HepG2 (cell line): Measurements from ENCODE around the gene SRF. TPM values are rescaled to one million over a fixed set of nuclear protein-coding genes. Genes with fewer than 3 reads are reported as not detected.

Experiments
- ATAD3A ChIP-seq: sonication (generic); formaldehyde crosslinking; IDR thresholded peaks from 2 replicates; pipeline ENCODE4 v1.4.0; 2020; ENCODE audit warnings: missing genetic modification reagents
- BRD4 ChIP-seq: sonication (generic); formaldehyde crosslinking; IDR thresholded peaks from 2 replicates; pipeline ENCODE4 v1.4.0; 2020; ENCODE audit warnings: missing genetic modification reagents
- FIP1L1 ChIP-seq: fragments of 200-400 bp; formaldehyde crosslinking; IDR thresholded peaks from 2 replicates; pipeline ENCODE4 v1.6.1; 2018; ENCODE audit warnings: low read depth, mild to moderate bottlenecking, low read length, moderate library complexity, borderline replicate concordance; ENCODE audit not compliant: insufficient read depth
- IRF9 ChIP-seq: sonication (generic); formaldehyde crosslinking; IDR thresholded peaks from 2 replicates; pipeline ENCODE4 v1.8.0; 2022; ENCODE audit warnings: missing genetic modification reagents, mild to moderate bottlenecking, borderline replicate concordance
- MYNN ChIP-seq: sonication (generic); formaldehyde crosslinking; IDR thresholded peaks from 2 replicates; pipeline ENCODE4 v1.4.0; 2020; ENCODE audit warnings: mild to moderate bottlenecking, low read depth, missing genetic modification reagents
- MZF1 ChIP-seq: sonication (generic); formaldehyde crosslinking; IDR thresholded peaks from 2 replicates; pipeline ENCODE4 v1.8.1; 2023; ENCODE audit warnings: mild to moderate bottlenecking, missing genetic modification reagents, borderline replicate concordance
- NFAT5 ChIP-seq: sonication (generic); formaldehyde crosslinking; IDR thresholded peaks from 2 replicates; pipeline ENCODE4 v1.4.0; 2020; ENCODE audit warnings: missing genetic modification reagents
- SSRP1 ChIP-seq: IDR thresholded peaks from 2 replicates; pipeline ENCODE4 v1.6.1; 2016; ENCODE audit warnings: control low read depth
- ZBTB10 ChIP-seq: sonication (generic); formaldehyde crosslinking; IDR thresholded peaks from 2 replicates; pipeline ENCODE4 v1.4.0; 2020; ENCODE audit warnings: missing genetic modification reagents, borderline replicate concordance
- ZNF282 ChIP-seq: fragments of 450-650 bp; IDR thresholded peaks from 2 replicates; pipeline ENCODE4 v1.6.1; 2018; ENCODE audit not compliant: partially characterized antibody
- ZNF354B ChIP-seq: sonication (generic); formaldehyde crosslinking; IDR thresholded peaks from 2 replicates; pipeline ENCODE4 v1.8.0; 2022; ENCODE audit warnings: mild to moderate bottlenecking, missing genetic modification reagents
- ZNF687 ChIP-seq: sonication (generic); formaldehyde crosslinking; IDR thresholded peaks from 2 replicates; pipeline ENCODE4 v1.5.1; 2020; ENCODE audit warnings: mild to moderate bottlenecking, missing genetic modification reagents, moderate library complexity
- ZNF768 ChIP-seq: sonication (generic); formaldehyde crosslinking; IDR thresholded peaks from 2 replicates; pipeline ENCODE4 v1.4.0; 2020; ENCODE audit warnings: missing genetic modification reagents
- ZSCAN22 ChIP-seq: sonication (generic); formaldehyde crosslinking; IDR thresholded peaks from 2 replicates; pipeline ENCODE4 v1.4.0; 2020; ENCODE audit warnings: mild to moderate bottlenecking, missing genetic modification reagents
- polyA plus RNA-seq, 8 experiments: library from polyadenylated mRNA; depleted of rRNA in 3 of 8; stranded (reverse) in 7 of 8; unstranded in 1 of 8; fragments of >200 nt; fragmentation: Illumina TruSeq in 4 of 8; extraction: Trizol in 4 of 8; gene quantifications; 2 replicates each; pipeline versions ENCODE4 v1.2.1 to v1.2.3, GENCODE V29; 2011 to 2016; ENCODE audit warnings: low read depth in 4 of 8, missing spikeins in 1 of 8, mixed read lengths in 1 of 8; ENCODE audit not compliant: insufficient read depth in 1 of 8
- total RNA-seq, 5 experiments: library from RNA; depleted of rRNA; stranded (reverse); fragments of >200 nt; fragmentation: Illumina TruSeq; extraction: Trizol; gene quantifications; 2 replicates each; pipeline ENCODE4 v1.2.3, GENCODE V29; 2016; ENCODE audit warnings: low read depth in 1 of 5

Gene SRF
- total and polyA plus RNA-seq, 2 of the 13 experiments (the other 11 are each of a cell fraction or from before 2014, with no cell fraction given): 25.5 to 44.1 TPM

GRCh38 chr6:43228951-43229802 lies 58.1 kb downstream of the SRF start, which contains the start of gene DNPH1 (continued):
- TF ChIP-seq BRD4 (CRISPR knock-in tag): peak; percentile 93
- TF ChIP-seq MZF1: peak; percentile 7; the same call in 1 of the 2 replicates
- TF ChIP-seq ZBTB10 (CRISPR knock-in tag): peak; percentile 88
- TF ChIP-seq SSRP1 (CRISPR knock-in tag): no peak
- no peak for TF ChIP-seq ATAD3A
- peak; percentile 98 for TF ChIP-seq NFAT5 (CRISPR knock-in tag)
- TF ChIP-seq IRF9 (CRISPR knock-in tag): peak; percentile 94; the same call in 1 of the 2 replicates
- no peak for TF ChIP-seq MYNN
- TF ChIP-seq ZNF687 (CRISPR knock-in tag): peak; percentile 97
- peak; percentile 96 for TF ChIP-seq ZNF354B (CRISPR knock-in tag)
- TF ChIP-seq ZNF282: no peak
- no peak for TF ChIP-seq FIP1L1
- TF ChIP-seq ZSCAN22: no peak
- peak; percentile 83 for TF ChIP-seq ZNF768 (CRISPR knock-in tag)
